GM10248 (cell line): ENCODE measurements around the gene DSCAM.

Source experiments
- CTCF ChIA-PET: fragments of 300-600 bp; sonication (Branson Sonifier 250); formaldehyde crosslinking; extraction: SDS; loops from one replicate; lab custom pipeline; 2021; ENCODE audit warnings: antibody characterized with exemption; lab: Yijun Ruan, JAX
- POLR2A ChIA-PET: fragments of 350-650 bp; sonication (Branson Sonifier 250); formaldehyde crosslinking; extraction: SDS; loops from one replicate; lab custom pipeline; 2020; ENCODE audit warnings: antibody characterized with exemption; lab: Yijun Ruan, JAX
- DNase-seq: peaks from one replicate; pipeline ENCODE4 v3.0.0; 2012; ENCODE audit errors: extremely low spot score
- TF ChIP-seq, protein P1 (sequence below): IDR thresholded peaks from 2 replicates; pipeline ENCODE4 v1.5.1; 2012; ENCODE audit warnings: mild to moderate bottlenecking, low read depth; ENCODE audit errors: extremely low read depth, missing control alignments, control extremely low read depth

DSCAM gene

GRCh38 chr21:40809673-40810197 lies 37.2 kb downstream of the DSCAM start:
- TF ChIP-seq, protein P1, sequence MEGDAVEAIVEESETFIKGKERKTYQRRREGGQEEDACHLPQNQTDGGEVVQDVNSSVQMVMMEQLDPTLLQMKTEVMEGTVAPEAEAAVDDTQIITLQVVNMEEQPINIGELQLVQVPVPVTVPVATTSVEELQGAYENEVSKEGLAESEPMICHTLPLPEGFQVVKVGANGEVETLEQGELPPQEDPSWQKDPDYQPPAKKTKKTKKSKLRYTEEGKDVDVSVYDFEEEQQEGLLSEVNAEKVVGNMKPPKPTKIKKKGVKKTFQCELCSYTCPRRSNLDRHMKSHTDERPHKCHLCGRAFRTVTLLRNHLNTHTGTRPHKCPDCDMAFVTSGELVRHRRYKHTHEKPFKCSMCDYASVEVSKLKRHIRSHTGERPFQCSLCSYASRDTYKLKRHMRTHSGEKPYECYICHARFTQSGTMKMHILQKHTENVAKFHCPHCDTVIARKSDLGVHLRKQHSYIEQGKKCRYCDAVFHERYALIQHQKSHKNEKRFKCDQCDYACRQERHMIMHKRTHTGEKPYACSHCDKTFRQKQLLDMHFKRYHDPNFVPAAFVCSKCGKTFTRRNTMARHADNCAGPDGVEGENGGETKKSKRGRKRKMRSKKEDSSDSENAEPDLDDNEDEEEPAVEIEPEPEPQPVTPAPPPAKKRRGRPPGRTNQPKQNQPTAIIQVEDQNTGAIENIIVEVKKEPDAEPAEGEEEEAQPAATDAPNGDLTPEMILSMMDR = no peak
- CTCF ChIA-PET = no interaction called here
- DNase-seq = no peak
- POLR2A ChIA-PET = no interaction called here

DNA sequence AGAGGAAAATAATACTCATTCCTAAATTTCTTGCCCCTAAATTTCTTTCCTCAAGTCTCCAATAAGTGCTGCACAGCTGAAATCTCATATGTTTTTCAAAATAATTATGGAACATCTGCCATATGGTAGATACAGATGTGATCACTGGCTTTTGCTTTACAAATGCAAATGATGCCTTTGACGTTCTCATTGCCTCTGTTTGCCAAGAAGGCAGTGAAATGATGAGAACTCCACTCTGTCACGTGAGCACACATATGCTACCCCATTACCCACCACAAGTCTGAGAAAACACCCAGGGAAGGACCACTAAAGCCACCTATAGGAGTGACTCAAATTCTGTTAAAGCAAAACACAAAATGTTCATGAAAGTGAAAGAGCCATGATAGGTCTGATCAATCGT lies 43.9 kb downstream of the DSCAM start:
- CTCF ChIA-PET = no interaction called here
- POLR2A ChIA-PET = no interaction called here
- no peak for DNase-seq
- TF ChIP-seq, protein P1 = no peak

GRCh38 chr21:40800126-40800525 lies 46.8 kb downstream of the DSCAM start:
- no peak for DNase-seq
- TF ChIP-seq, protein P1 = no peak
- POLR2A ChIA-PET = no interaction called here
- CTCF ChIA-PET = no interaction called here

DNA sequence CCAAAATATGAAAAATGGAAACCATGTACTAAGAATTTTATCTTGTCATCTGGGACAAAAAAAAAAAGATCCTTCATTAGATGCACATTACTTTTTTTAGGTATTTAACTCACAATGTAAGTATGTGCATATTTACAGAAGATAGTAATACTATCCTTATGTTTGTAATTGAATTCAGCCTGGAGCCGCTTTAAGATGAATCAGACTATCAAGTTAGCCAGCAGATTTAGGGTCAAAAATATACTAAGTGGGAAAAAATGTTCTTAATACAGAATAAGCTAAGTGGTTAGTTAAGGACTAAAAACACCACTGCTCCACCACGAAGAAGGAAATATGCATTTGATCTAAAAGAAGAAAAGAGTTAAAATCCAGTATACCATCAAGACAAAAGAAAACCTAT lies 49.1 kb downstream of the DSCAM start:
- no peak for DNase-seq
- TF ChIP-seq, protein P1 = no peak
- CTCF ChIA-PET = interaction anchor here (1.1 kb wide), 1 partner anchor 13 kb away, joined by 3 read pairs; no protein-coding TSS in a partner anchor
- POLR2A ChIA-PET = no interaction called here

DNA sequence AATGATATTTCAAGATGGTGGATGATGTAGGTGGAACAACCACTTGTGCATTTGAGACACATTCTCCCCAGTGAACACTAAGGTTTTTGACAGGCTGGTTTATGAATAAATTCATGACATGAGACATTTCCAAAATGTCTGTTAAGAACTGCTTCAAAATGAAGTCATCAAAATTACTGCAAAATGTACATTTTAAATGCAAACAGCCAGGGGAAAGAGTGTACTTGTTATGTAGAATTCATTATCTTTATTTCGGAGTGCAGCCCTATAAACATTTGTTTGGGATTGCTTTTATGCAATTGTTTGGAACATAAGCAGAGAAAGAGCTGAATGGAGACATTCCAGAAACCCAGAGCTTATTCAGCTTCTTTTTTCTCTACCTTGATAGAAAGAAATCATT lies 49.5 kb downstream of the DSCAM start:
- DNase-seq = no peak
- POLR2A ChIA-PET = no interaction called here
- TF ChIP-seq, protein P1 = no peak
- CTCF ChIA-PET = no interaction called here

GRCh38 chr21:40796464-40796863 lies 50.5 kb downstream of the DSCAM start:
- ChIA-PET POLR2A (no interaction called here), CTCF (interaction anchor here (0.9 kb wide), 1 partner anchor 24 kb away, joined by 3 read pairs; no protein-coding TSS in a partner anchor)
- DNase-seq = no peak
- TF ChIP-seq, protein P1 = no peak
